HG03064 (cell line): ENCODE results near the gene ANKRD13B.

ENCODE experiments used
- ATAC-seq: cut with Tn5 transposase; IDR thresholded peaks from one replicate; pipeline ENCODE4 v1.9.1; 2021; ENCODE audit warnings: low read depth; ENCODE audit not compliant: unreplicated experiment

The ANKRD13B gene

GRCh38 chr17:29593591-29594518 is 923 bp downstream of the ANKRD13B start:
- ATAC-seq: no peak

DNA sequence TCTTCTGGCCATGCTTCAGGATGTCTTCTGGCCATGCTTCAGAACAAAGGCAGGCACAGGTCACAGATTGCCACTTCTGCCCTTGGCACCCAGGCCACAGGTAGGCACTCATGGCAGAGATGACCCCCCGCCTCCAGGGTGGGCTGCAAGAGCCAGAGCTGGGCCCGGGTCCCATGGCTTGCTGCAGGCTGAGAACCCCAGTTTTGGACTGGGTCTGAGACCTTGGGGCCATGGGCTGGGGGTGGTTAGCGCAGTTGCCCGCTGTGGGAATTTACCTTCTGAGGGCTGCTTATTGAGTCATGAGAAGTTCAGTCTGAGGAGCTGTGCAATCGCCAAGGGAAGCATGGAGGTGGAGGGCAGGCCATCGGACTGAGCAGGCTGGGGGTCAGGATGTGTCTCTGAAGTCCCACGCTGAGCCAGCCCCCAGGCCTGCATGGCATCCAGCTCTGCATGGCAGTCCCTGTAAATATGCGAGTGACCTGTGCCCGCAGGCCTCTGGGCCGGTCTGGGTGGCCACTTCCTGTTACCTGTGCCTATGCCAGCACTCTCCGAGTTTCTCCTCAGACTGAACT is 1.7 kb downstream of the ANKRD13B start:
- ATAC-seq: no peak

DNA sequence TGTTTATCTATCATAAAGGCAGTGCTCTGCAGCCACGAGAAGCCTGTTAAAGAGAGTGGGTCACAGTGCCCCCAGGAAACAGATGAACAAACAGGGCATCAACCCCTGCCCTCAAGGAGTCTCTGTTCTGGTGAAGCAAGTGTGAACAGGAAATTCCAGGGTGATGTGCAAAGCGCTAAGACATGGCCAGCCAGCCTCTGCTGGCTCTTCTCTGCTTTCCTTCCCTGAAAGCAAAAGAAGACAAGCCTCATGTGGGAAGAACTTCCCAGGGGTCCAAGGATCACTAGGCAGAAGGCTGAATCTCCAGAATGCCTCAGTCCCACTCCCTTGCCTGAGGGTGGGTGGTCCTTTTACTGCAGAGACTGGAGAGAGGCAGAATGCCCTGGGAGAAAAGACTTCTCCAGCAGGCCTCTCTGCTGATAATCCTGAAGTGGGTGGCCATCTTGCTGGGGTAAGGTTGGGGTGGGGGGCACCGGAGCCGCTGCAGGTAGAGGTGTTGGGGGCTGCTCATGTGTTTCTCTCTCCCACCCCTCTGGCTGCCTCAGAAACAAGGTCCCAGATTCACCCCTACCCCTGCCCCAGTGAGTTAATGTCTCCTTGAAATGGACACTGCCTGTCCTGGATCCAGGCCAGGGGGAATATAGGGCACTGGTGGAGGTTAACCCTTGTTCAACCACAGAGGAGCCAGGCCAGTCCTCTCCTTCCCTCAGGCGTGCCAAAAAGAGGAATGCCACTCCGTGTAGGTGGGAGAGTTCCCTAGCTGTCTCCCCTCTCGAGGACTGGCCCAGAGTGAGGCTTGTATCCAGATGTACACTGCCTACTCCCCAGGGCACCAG is 2.4 kb downstream of the ANKRD13B start:
- no peak for ATAC-seq

GRCh38 chr17:29595943-29596774 is 3.2 kb downstream of the ANKRD13B start:
- ATAC-seq: no peak

GRCh38 chr17:29596811-29597210 is 3.9 kb downstream of the ANKRD13B start:
- no peak for ATAC-seq

DNA sequence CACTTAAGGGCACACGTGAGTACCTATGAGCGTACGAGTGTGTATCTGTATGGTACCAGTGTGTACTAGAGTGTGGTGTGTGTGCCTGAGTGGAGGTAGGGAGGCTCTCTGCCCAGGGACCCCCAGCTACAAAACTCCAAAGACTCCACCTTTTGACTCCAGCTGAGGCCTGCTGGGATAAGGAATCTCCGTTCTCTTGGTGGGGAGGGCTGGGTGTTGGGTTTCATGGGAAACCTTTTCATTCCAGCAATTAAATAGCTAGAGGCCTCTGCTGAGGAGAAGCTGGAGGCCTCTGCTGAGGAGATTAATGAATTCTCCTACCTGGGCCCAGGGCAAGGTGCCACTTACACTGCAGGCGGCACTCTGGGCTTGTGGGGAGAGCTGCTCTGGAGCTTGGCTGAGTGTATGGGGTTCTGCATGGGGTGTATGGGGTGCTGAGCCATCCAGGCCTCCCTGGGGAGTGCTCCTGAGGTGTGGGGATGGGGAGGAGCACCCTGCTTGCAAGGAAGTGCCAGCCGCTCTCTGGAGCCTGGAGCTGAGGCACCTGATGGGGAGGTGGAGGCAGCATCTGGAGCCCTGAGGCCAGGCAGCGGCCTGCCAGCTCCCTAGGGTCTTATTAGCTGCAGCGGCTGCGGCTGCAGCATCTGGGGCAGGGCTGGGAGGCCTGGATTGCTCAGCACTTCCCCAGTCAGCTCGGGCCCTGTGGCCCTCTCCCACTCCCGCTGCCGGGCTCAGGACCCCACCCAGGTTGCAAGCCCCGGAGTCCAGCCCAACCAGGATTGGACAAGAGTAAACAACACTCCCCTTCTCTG is 4.6 kb downstream of the ANKRD13B start:
- ATAC-seq: no peak

DNA sequence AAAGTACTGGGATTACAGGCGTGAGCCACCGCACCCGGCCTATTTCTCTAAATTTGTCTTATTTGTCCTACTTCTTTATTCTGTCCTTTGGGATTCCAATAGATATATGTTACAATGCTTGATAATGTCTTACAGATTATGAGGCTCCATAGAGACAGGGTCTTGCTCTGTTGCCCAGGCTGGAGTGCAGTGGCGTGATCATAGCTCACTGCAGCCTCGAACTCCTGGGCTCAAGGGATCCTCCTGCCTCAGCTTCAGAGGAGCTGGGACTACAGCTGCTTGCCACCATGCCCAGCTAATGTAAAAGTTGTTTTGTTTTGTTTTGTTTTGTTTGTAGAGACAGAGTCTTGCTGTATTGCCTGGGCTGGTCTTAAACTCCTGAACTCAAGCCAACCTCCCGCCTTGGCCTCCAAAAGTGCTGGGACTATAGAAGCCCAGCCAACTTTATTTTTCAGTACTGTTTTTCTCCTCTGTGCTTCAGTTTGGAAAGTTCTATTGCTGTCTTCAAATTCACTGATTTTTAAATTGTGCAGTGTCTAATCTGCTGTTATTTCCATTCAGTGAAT is 10.3 kb downstream of the ANKRD13B start:
- ATAC-seq: no peak

GRCh38 chr17:29607557-29608195 is 14.7 kb downstream of the ANKRD13B start:
- no peak for ATAC-seq

GRCh38 chr17:29608986-29609385 is 16.1 kb downstream of the ANKRD13B start:
- no peak for ATAC-seq

DNA sequence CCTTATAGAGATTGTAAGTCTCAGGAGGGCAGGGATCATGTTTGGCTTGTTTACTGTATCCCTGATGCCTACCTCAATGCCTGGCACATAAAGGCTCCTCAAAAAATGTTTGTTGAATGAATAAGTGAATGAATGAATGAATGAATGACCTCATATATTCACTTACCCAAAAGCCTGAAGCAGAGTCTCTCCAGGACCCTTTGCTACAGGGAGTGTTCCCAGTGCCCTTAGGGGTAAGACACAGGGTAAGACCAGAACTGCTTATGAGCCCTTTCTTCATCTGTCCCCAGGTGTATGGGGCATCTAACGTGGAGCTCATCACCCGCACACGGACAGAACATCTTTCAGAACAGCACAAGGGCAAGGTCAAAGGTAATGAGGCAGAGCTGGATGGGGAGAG is 17.5 kb downstream of the ANKRD13B start:
- ATAC-seq: no peak

DNA sequence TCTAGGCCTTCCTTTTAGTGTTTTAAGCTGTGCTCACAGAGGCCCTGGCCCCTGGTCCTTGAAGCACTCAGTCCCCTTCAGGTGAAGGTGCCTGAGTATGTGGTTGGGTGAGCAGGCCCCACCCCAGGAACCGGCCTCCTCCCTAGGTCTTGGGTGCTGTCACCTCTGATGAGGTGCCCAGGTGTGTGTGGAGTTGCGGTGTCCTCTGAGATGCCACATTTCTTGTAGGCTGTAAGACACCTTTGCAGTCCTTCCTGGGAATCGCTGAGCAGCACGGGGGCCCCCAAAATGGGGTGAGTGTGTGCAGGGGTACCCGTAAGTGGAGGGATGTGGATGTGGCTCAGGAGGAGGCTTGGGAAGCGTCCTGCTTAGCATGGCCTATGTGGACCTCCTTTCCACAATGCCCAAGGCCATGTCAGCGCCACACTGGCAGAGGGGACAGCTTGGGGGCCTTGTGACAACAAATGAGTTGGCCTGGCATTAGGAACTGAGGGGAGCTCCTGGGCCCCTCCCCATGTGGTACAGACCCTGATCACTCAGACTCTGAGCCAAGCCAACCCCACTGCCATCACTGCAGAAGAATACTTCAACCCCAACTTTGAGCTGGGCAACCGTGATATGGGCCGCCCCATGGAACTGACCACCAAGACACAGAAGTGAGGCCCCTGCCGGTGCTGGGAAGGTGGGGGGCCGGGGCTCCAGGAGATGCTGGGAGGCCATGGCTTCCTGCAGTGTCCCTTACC is 18.6 kb downstream of the ANKRD13B start:
- ATAC-seq: no peak

- ATAC-seq: no peak
Measured at GRCh38 chr17:29612094-29612403, 19.1 kb downstream of the ANKRD13B start.

- no peak for ATAC-seq
Measured at GRCh38 chr17:29612404-29613280, 19.7 kb downstream of the ANKRD13B start.

DNA sequence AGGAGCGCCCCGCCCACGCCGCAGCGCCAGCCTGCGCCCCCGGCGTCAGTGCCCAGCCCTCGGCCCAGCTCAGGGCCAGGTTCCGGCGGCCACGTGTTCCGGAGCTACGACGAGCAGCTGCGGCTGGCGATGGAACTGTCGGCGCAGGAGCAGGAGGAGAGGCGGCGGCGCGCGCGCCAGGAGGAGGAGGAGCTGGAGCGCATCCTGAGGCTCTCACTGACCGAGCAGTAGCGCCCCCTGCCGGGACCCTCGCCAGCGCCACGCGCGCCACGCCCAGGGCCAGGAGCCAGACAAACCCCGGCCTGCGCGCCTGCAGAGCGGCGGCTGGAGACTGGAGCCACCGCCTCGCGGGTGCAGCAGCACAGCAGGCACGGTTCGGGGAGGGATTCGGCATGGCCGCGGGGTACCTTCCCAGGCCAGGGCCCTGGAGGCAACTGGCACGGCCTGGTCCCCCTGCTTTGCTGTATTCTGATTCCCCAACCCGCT is 20.5 kb downstream of the ANKRD13B start:
- ATAC-seq: no peak

- no peak for ATAC-seq
Measured at GRCh38 chr17:29613856-29614255, 20.9 kb downstream of the ANKRD13B start.

- ATAC-seq: no peak
Measured at GRCh38 chr17:29614349-29615047, 21.6 kb downstream of the ANKRD13B start.

- ATAC-seq: no peak
Measured at GRCh38 chr17:29615048-29615385, 22.1 kb downstream of the ANKRD13B start.
